HG02973 (cell line): ENCODE data around the gene NBEA.
"Not testable (repeated sequence)": the region's sequence is repeated elsewhere in the genome, so short reads cannot be mapped to it uniquely, and the experiment has no call there.

Experiments
- ATAC-seq: cut with Tn5 transposase; IDR thresholded peaks from one replicate; pipeline ENCODE4 v1.9.1; 2021; ENCODE audit warnings: moderate library complexity; ENCODE audit not compliant: unreplicated experiment

Gene NBEA

GRCh38 chr13:34941835-34942731 lies at the start of gene NBEA:
Gene NBEA, plus strand, starts transcription at chr13:34942270. Its CDS starts 551 bp downstream, at chr13:34942821.
- peak; percentile 66 for ATAC-seq

- no peak for ATAC-seq
These were observed 47.3 kb upstream of the NBEA start for GRCh38 chr13:34894756-34895155.

- no peak for ATAC-seq
These were observed 44.9 kb upstream of the NBEA start for GRCh38 chr13:34897220-34897619.

- no peak for ATAC-seq
These were observed 42.2 kb upstream of the NBEA start for GRCh38 chr13:34899888-34900287.

GRCh38 chr13:34900288-34900739 lies 41.8 kb upstream of the NBEA start:
- ATAC-seq, result no peak

GRCh38 chr13:34901572-34901971 lies 40.5 kb upstream of the NBEA start:
- no peak for ATAC-seq

GRCh38 chr13:34911159-34911558 lies 30.9 kb upstream of the NBEA start:
- no peak for ATAC-seq

- no peak for ATAC-seq
These were observed 29.0 kb upstream of the NBEA start for GRCh38 chr13:34913040-34913439.

- ATAC-seq, result no peak
These were observed 27.7 kb upstream of the NBEA start for GRCh38 chr13:34914416-34914815.

GRCh38 chr13:34926508-34926907 lies 15.6 kb upstream of the NBEA start:
- no peak for ATAC-seq

- not testable (repeated sequence) for ATAC-seq
These were observed 13.4 kb upstream of the NBEA start for GRCh38 chr13:34928676-34929075.

GRCh38 chr13:34931572-34931971 lies 10.5 kb upstream of the NBEA start:
- no peak for ATAC-seq

GRCh38 chr13:34933349-34933748 lies 8.7 kb upstream of the NBEA start:
- ATAC-seq, result no peak

- no peak for ATAC-seq
These were observed 8.3 kb upstream of the NBEA start for GRCh38 chr13:34933786-34934185.

- no peak for ATAC-seq
These were observed 6.2 kb upstream of the NBEA start for GRCh38 chr13:34935841-34936240.

GRCh38 chr13:34939771-34940170 lies 2.3 kb upstream of the NBEA start:
- no peak for ATAC-seq

GRCh38 chr13:34941436-34941834 lies 635 bp upstream of the NBEA start:
- no peak for ATAC-seq

- ATAC-seq, result no peak
These were observed 814 bp downstream of the NBEA start for GRCh38 chr13:34942732-34943435.

- no peak for ATAC-seq
These were observed 1.6 kb downstream of the NBEA start for GRCh38 chr13:34943436-34944273.

GRCh38 chr13:34944274-34944634 lies 2.2 kb downstream of the NBEA start:
- no peak for ATAC-seq

GRCh38 chr13:34944751-34945150 lies 2.7 kb downstream of the NBEA start:
- no peak for ATAC-seq
